Skeletal muscle cell (primary cell): ENCODE measurements around the gene C12orf76.
A peak's percentile ranks its signal among the peaks of the same experiment; 100 is the strongest.
"Not testable (repeated sequence)": the region's sequence is repeated elsewhere in the genome, so short reads cannot be mapped to it uniquely, and the experiment has no call there.

Source experiments
- DNase-seq: peaks from one replicate; pipeline ENCODE4 v3.0.0-alpha.2; 2010; ENCODE audit warnings: low read depth
- H3K4me3 ChIP-seq: 2 replicates; pipeline ENCODE4 v1.5.1; 2011; ENCODE audit warnings: low read depth, mild to moderate bottlenecking, control low read depth, low read length, moderate library complexity

Gene C12orf76

DNA sequence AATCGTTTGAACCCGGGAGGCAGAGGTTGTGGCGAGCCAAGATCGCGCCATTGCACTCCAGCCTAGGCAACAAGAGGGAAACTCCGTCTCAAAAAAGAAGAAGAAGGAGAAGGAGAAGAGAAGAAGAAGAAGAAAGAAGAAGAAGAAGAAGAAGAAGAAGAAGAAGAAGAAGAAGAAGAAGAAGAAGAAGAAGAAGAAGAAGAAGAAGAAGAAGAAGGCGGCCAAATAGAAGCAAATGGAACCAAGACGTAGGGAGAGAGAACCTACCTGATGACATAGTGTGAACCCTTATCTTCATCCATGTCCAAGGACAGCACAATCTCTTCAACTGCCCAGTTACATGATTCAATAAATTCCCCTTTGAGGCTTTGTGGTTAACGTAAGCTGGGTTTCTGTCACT, 19.8 kb upstream of the C12orf76 start:
- H3K4me3 ChIP-seq, DNase-seq: not testable (repeated sequence)

DNA sequence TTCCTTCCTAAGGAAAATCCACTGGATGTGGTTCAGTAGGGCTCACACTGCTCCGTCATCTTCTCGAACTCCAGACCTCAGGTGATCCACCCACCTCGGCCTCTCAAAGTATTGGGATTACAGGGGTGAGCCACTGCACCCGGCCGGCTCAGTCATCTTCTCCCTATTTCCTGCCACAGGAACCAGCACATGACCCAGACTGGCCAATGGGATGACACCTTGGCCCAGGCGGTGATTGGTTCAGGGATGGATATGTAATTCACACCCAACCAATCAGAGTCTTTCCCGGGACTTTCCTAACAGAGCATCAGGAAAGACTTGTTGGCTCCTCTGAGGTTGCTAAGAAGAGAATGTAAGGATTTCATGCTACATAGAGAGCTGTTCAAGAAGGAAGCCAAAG, 19.2 kb upstream of the C12orf76 start:
- H3K4me3 ChIP-seq, result no peak overlapping the region
- no peak for DNase-seq

DNA sequence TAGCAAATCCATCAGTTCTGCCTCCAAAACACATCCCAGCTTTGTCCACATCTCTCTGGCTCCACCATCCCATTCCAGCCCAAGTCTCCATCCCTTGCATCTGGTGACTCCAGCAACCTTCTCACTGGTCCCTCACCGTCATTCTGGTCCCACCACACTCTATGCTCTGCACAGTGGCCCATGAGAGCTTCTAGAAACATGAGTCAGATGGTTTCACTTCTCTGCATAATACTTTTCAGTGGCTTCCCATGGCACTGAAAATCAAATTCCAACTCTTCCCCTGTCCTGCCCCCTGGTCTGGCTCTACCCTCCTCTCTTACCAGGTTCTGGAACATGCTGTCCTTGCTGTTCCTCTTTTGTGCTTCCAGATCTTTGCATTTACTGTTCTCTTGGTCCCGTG, 17.2 kb upstream of the C12orf76 start:
- DNase-seq, result no peak

DNA sequence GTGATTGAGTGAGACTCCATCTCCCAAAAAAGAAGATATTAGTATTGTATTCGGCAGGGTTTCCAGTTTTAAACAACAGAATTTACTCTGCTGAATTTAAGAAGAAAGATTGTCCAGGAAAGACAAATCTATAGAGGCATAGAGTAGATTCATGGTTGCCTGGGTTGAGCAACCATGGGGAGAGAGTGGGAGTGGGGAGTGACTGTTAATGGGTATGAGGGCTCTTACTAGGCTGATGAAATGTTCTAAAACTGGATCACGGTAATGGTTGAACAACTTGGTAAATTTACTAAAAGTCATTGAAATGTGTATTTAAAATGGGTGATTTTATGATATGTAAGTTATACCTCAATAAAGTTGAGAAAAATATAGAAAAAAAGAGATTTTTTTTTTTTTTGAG, 13.9 kb upstream of the C12orf76 start:
- no peak overlapping the region for H3K4me3 ChIP-seq
- no peak for DNase-seq

More for the DNA sequence above, 17.2 kb upstream of the C12orf76 start:
- no peak overlapping the region for H3K4me3 ChIP-seq

DNA sequence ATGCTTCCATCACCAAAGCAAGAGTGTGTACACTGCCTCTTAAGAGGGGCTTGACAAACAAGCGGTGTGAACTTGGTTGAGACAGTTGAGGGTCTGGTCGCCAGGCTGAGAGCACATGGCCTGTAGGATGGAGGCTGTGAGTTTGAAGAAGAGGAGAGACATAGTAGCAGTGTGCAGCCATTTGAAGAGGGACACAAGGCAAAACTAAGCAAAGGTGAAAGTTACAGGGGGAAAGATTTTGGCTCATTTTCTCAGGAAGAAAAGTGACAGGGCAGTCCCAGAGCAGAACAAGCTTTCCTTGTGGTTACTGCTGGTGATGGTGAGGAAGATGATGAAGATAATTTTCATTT, 11.3 kb upstream of the C12orf76 start:
- DNase-seq, result no peak
- no peak overlapping the region for H3K4me3 ChIP-seq

DNA sequence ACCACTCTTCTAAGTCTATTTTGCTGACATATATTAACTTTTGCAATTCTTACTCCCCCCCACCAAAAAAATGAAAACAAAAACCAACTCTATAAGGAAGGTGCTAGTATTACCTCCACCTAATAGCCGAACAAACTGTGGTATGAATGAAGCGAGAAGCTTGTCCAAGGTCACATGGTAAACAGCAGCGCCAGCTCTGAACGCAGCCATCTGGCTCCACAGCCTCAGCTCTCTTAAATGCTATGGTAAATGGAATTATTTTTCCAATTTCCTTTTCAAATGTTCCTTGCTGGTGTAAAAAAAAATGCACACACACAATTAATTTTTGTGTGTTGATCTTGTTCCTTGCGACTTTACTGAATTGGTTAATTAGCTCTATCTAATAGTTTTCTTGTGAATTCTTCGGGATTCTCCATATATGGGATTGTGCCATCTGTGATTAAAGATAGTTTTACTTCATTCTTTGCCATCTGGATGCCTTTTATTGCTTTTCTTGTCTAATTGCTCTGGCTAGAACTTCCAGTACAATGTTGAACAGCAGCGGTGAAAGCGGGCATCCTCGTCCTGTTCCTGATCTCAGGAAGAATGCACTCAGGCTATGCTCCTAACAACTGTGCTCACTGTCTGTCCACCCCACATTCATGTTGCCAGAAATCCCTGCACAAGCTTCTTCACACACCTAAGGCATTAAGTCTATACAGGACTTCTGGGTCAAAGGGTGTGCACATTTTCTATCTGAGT, 10.7 kb upstream of the C12orf76 start:
- no peak overlapping the region for H3K4me3 ChIP-seq
- DNase-seq, result no peak

DNA sequence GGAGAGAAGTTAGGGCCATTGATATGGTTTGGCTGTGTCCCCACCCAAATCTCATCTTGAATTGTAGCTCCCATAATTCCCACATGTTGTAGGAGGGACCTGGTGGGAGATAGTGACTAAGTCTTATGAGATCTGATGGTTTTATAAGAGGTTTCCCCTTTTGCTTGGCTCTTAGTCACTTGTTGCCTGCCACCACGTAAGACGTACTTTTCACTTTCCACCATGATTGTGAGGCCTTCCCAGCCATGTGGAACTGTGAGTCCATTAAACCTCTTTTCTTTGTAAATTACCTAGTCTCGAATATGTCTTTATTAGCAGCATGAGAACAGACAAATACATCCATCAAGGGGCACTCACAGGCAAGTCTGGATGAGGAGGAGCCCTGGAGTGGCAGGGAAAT, 8.3 kb upstream of the C12orf76 start:
- not testable (repeated sequence) for DNase-seq, H3K4me3 ChIP-seq

DNA sequence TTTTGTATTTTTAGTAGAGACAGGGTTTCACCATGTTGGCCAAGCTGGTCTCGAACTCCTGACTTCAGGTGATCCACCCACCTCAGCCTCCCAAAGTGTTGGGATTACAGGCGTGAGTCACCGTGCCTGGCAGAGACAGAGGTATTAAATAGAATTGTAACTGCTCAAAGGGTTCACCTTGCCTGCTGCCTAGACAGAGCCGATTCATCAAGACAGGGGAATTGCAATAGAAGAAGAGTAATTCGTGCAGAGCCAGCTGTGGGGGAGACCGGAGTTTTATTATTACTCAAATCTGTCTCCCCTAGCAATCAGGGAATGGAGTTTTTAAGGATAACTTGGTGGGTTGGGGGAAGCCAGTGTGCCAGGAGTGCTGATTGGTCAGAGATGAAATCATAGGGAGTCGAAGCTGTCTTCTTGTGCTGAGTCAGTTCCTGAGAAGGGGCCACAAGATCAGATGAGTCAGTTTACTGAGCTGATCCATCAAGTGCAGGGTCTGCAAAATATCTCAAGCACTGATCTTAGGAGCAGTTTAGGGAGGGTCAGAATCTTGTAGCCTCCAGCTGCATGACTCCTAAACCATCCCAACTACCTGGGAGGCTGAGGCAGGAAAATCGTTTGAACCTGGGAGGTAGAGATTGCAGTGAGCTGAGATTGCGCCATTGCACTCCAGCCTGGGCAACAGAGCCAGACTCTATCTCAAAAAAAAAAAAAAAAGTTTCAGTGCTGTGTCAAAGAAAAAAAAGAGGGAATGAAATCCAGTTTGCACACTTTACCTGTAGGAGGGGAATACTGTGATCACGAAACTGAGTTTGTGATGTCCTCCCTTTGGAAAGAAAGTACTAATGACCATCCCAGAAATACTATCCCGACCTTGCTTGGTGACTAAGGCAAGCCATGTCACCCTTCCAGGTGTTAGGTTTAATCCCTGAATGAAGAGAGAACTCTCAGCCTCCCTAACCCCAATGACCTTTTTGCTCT, 7.3 kb upstream of the C12orf76 start:
- DNase-seq, result peak; percentile 85

DNA sequence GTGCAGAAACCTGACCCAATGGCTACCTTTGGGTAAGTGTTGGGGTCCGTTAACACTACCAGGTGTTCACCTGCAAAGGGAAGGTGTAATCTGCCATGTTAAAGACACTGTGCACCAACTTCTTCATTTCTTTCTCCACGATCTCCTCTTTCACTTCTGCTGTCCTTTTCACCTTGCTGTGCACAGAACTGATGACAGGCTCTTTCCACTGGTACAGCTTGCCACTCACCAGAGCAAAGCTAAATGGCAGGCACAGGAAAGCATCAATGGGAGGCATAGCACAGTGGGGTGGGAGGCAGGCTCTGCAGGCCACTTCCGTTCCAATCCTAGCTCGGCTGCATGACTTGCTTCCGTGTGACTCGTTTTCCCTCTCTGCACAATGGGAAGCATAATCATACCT, 2.6 kb upstream of the C12orf76 start:
- DNase-seq, result no peak
- no peak overlapping the region for H3K4me3 ChIP-seq

More for the DNA sequence above, 7.3 kb upstream of the C12orf76 start:
- not testable (repeated sequence) for H3K4me3 ChIP-seq

DNA sequence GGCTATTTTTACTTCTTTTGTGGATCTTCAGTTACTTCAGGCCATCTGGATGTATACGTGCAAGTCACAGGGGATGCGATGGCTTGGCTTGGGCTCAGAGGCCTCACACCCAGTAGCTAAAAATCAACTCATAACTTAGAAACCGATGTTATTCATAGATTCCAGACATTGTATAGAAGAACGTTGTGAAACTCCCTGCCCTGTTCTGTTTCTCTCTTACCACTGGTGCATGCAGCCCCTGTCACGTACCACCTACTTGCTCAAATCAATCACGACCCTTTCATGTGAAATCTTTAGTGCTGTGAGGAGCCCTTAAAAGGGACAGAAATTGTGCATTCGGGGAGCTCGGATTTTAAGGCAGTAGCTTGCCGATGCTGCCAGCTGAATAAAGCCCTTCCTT, 1.3 kb upstream of the C12orf76 start:
- not testable (repeated sequence) for H3K4me3 ChIP-seq, DNase-seq

DNA sequence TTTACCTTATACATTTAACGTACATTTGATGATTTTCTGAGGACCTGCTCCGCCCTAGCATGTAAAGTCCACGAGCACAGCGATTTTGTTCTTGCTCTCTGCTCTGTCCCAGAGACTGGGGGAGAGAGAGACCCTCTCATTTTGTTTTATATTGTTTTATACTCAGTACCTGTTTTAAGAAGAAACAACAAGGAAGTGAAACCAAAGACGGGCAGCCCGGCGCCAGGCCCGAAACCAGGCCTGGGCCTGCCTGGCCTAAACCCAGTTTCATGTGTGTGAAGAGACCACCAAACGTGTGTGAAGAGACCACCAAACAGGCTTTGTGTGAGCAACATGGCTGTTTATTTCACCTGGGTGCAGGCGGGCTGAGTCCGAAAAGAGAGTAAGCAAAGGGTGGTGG, 712 bp upstream of the C12orf76 start:
- H3K4me3 ChIP-seq, result peak overlapping the region; percentile 89
- not testable (repeated sequence) for DNase-seq

DNA sequence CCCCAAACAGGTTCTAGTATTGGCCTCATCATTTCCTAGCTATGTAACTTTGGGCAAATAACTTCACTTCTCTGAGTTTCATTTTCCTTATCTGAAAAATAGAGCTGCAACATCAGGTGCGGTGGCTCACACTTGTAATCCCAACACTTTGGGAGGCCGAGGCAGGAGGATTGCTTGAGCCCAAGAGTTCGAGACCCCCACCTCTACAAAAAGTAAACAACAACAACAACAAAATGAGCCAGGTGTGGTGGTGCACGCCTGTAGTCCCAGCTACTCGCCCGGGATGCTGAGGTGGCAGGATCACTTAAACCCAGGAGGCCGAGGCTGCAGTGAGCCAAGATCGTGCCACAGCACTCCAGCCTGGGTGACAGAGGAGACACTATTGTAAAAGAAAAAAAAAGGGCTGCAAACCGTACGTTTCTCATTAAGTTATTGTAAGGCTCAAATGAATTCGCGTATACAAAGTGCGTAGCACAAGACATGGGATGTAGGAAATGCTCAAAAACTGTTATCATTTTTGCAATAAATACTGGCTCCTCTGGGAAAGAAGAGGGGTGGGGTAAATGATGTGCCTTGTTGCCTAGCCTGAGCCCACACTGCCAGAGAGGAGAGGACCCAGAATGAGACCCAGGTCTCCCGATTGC, 903 bp downstream of the C12orf76 start:
- H3K4me3 ChIP-seq, result peak overlapping the region; percentile 89
- no peak for DNase-seq

DNA sequence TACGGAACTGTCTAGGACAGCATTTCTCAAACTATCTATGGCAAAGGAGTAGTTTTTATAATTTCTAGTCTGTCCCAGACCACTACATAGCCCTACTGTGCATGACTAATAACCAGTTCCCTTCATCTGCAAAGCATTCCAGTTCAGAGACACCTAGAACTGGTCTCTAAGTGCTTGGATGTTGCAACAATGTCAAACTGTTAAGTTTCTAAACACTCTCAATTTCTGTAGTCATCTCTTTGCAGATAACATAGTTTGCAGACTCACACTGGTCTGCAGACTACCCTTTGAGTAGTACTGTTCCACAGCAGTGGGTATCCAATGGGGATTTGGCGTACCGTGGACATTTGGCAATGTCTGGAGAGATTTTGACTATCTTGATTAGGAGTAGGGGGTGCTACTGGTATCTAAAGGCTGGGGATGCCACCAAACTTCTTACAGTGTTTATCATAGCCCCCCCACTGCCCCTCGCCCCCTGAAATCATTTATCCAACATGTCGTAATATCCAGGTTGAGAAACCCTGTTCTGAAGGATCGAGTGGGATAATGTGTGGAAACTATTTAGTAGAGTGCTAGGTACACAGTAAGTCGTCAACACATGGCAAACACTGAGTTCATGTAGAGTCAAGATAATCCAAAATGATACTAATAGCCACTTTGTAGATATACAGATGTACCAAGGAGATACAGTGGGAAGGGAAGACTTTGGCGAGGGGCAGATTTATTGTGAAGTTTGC, 1.7 kb downstream of the C12orf76 start:
- DNase-seq, result no peak
- no peak overlapping the region for H3K4me3 ChIP-seq

DNA sequence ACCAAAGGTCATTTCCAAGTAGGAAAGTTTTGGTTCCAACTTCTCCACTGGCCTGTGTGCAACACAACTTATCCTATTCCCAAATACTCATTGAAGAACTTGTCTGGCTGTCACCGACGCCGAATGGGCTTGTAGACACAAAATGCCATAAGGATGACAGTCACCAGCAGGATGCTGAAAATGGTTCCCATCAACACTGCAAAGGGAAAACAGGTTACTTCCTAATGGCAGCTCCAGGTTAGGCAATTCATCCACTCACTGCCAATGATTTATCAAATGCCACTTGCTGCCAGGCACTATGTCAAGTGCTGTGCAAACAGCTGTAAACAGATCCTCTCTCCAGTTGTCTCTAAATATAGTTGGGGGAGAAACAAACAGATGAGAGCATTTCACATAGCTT, 6.1 kb downstream of the C12orf76 start:
- no peak for DNase-seq
- no peak overlapping the region for H3K4me3 ChIP-seq

DNA sequence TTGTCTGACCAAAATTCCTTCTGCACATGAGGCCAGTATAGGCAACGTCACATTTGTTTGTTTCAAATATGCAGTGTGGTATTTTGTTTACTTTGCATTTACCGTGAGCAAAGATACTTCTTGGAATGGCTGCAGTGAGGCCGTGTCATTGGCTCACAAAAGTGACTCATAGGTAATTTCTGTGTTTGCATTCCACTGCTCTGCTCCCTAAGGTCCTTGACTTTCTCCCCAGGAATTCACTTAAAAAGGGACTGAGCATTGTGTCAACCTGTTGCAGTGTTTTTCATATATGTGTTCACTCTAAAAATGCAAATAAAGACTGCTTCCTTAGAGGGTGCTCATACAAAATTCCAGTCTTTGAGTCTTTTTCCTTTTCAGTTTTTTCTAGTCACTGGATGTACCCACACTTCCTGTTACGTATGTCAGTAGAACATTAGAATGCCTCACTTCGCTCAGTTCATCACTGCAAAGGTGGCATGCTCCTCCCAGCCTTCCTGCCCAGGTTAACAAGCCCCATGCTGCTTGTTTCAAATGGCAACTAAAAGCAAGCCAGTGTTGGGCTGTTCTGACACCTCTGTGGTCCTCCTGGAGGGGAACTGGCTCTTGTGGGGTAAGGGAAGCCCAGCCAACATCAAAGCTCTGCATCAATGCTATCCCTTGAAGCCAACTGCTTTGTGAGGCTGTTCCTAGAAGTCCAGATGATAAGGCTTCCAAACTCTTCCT, 9.1 kb downstream of the C12orf76 start:
- DNase-seq, result peak; percentile 77
- no peak overlapping the region for H3K4me3 ChIP-seq

DNA sequence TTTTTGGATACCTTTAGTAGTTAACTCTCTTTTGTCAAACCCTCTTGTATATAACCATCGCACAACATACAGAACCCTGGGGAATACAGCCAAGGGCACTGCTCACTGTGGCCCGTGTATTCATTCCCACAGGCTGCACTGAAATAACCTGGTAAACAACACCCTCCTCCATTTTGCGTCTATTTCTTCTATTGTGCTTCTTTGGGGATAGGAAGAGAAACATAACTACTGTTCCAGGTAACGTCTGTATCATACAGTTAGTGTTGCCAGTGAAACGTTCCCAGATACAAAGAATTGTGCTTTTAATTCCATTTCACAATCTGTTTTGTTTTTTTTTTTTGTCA, 9.6 kb downstream of the C12orf76 start:
- H3K4me3 ChIP-seq, result no peak overlapping the region
- DNase-seq, result no peak

DNA sequence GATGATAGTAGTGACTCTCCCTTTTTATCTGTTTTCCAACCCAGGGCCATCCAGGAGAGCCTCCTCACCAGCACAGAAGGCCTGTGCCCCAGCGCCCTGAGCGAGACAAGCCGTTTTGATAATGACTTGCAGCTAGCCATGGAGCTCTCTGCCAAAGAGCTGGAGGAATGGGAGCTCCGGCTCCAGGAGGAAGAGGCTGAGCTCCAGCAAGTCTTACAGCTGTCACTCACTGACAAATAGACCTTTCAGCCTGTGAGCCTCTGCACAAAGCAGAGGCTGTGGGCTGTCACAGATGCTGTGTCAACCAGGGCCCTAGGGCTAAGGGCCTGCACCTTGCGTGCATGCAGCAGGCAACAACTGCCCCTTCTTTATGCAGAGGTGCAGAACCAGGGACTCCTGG, 11.0 kb downstream of the C12orf76 start:
- DNase-seq, result no peak
- no peak overlapping the region for H3K4me3 ChIP-seq

DNA sequence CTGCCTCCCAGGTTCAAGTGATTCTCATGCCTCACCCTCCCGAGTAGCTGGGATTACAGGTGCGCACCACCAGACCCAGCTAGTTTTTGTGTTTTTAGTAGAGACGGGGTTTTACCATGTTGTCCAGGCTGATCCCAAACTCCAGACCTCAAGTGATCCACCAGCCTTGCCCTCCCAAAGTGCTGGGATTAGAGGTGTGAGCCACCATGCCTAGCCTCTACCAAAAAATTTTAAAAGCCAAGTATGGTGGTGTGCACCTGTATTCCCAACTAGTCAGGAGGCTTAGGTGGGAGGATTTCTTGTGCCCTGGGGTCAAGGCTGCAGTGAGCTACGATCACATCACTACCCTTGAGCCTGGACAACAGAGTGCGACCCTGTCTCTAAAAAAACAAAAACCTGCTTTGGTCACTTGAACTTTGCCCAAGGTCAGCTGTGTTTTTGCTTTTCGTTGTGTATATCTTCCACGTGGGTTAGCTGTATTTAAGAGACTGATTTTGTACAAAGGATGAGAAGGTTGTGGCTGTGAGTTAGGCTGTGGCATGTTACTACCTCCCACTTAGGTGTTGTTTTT, 12.7 kb downstream of the C12orf76 start:
- no peak for DNase-seq
- H3K4me3 ChIP-seq, result no peak overlapping the region

DNA sequence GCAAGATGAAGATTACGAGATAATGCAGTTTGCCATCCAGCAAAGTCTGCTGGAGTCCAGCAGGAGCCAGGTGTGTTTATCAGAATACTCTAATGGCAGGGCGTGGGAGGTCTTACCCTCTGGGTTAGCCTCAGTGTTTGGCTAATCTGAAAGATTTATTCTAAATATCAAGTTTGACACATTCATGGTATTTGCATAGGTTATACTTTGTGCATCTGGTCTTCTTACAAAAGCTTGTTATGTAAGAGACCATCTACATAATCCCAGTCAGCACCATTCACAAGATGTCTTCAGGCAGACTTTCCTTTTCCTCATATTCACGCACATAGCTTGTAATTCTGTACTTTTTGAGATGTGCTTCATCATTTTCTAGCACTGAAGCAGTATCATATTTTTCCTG, 14.4 kb downstream of the C12orf76 start:
- DNase-seq, result no peak
- no peak overlapping the region for H3K4me3 ChIP-seq
